A673 (cell line): Measurements from ENCODE around the gene ODAD4.

ENCODE experiments used
- CTCF ChIP-seq: fragments of 300-800, 200-600 bp; sonication (generic); conservative IDR thresholded peaks from 2 replicates; pipeline ENCODE4 v1.5.1; 2017; ENCODE audit warnings: low read depth, mild to moderate bottlenecking, antibody characterized with exemption, low read length, moderate library complexity, mixed read lengths
- EZH2 ChIP-seq: fragments of 200-600 bp; sonication (generic); IDR thresholded peaks from 2 replicates; pipeline ENCODE4 v1.6.1; 2017; ENCODE audit warnings: borderline replicate concordance, low read depth, mild to moderate bottlenecking, mixed read lengths, antibody characterized with exemption, low read length; ENCODE audit not compliant: poor library complexity, severe bottlenecking

GRCh38 chr17:41925991-41926590 is 4.3 kb upstream of the ODAD4 start:
- TF ChIP-seq CTCF = no peak
- no peak for TF ChIP-seq EZH2
